HG03520 (cell line): ENCODE results near the gene ATP10D.

Source experiments
- ATAC-seq: cut with Tn5 transposase; IDR thresholded peaks from one replicate; pipeline ENCODE4 v1.9.1; 2021; ENCODE audit warnings: mild to moderate bottlenecking, moderate library complexity; ENCODE audit not compliant: unreplicated experiment

Gene ATP10D

GRCh38 chr4:47572981-47573380 is 87.9 kb downstream of the ATP10D start:
- ATAC-seq = no peak

GRCh38 chr4:47577779-47578553 is 92.9 kb downstream of the ATP10D start:
- ATAC-seq = no peak

GRCh38 chr4:47579235-47579634 is 94.2 kb downstream of the ATP10D start:
- no peak for ATAC-seq

GRCh38 chr4:47590325-47590724 is 105.2 kb downstream of the ATP10D start:
- no peak for ATAC-seq

- ATAC-seq = no peak
These were observed 112.6 kb downstream of the ATP10D start for GRCh38 chr4:47597696-47598095.

GRCh38 chr4:47598320-47598719 is 113.2 kb downstream of the ATP10D start:
- no peak for ATAC-seq

GRCh38 chr4:47598896-47599295 is 113.8 kb downstream of the ATP10D start:
- no peak for ATAC-seq

GRCh38 chr4:47606482-47606881 is 121.4 kb downstream of the ATP10D start:
- ATAC-seq = no peak

- no peak for ATAC-seq
These were observed 127.3 kb downstream of the ATP10D start for GRCh38 chr4:47612116-47613023.

GRCh38 chr4:47615385-47615784 is 130.3 kb downstream of the ATP10D start:
- ATAC-seq = no peak

- ATAC-seq = peak; percentile 92
These were observed 132.5 kb downstream of the ATP10D start for GRCh38 chr4:47617607-47618006.

- ATAC-seq = no peak
These were observed 134.6 kb downstream of the ATP10D start for GRCh38 chr4:47619691-47620090.

GRCh38 chr4:47621181-47621580 is 136.1 kb downstream of the ATP10D start:
- ATAC-seq = no peak

- ATAC-seq = no peak
These were observed 139.0 kb downstream of the ATP10D start for GRCh38 chr4:47624031-47624441.

- ATAC-seq = no peak
These were observed 146.1 kb downstream of the ATP10D start for GRCh38 chr4:47631161-47631560.

GRCh38 chr4:47639531-47639930 is 154.5 kb downstream of the ATP10D start:
- no peak for ATAC-seq

GRCh38 chr4:47640911-47641310 is 155.8 kb downstream of the ATP10D start:
- no peak for ATAC-seq

- no peak for ATAC-seq
These were observed 156.7 kb downstream of the ATP10D start for GRCh38 chr4:47641755-47642154.

- ATAC-seq = no peak
These were observed 157.2 kb downstream of the ATP10D start for GRCh38 chr4:47642191-47642830.
